WI38 (cell line): ENCODE results near the gene FGFBP1.

ENCODE experiments used
- H3K4me3 ChIP-seq: 2 replicates; pipeline ENCODE4 v1.5.1; 2011; ENCODE audit warnings: low read depth, mild to moderate bottlenecking, control low read depth, low read length
- TF ChIP-seq, protein P1 (sequence below): IDR thresholded peaks from 2 replicates; pipeline ENCODE4 v1.5.1; 2012; ENCODE audit warnings: low read depth, mild to moderate bottlenecking, control low read depth, low read length

Gene FGFBP1

GRCh38 chr4:15938640-15939039, at the start of gene FGFBP1:
Gene FGFBP1 (minus strand): TSS chr4:15938740. CDS start chr4:15936632, 2,108 bp downstream.
- TF ChIP-seq, protein P1, sequence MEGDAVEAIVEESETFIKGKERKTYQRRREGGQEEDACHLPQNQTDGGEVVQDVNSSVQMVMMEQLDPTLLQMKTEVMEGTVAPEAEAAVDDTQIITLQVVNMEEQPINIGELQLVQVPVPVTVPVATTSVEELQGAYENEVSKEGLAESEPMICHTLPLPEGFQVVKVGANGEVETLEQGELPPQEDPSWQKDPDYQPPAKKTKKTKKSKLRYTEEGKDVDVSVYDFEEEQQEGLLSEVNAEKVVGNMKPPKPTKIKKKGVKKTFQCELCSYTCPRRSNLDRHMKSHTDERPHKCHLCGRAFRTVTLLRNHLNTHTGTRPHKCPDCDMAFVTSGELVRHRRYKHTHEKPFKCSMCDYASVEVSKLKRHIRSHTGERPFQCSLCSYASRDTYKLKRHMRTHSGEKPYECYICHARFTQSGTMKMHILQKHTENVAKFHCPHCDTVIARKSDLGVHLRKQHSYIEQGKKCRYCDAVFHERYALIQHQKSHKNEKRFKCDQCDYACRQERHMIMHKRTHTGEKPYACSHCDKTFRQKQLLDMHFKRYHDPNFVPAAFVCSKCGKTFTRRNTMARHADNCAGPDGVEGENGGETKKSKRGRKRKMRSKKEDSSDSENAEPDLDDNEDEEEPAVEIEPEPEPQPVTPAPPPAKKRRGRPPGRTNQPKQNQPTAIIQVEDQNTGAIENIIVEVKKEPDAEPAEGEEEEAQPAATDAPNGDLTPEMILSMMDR = no peak
- H3K4me3 ChIP-seq = no peak within 1 kb of the TSS

GRCh38 chr4:15988222-15988621, 49.7 kb upstream of the FGFBP1 start:
- H3K4me3 ChIP-seq = no peak overlapping the region
- TF ChIP-seq, protein P1 = no peak

GRCh38 chr4:15986907-15987306, 48.4 kb upstream of the FGFBP1 start:
- TF ChIP-seq, protein P1 = no peak
- no peak overlapping the region for H3K4me3 ChIP-seq

GRCh38 chr4:15983610-15984009, 45.1 kb upstream of the FGFBP1 start:
- TF ChIP-seq, protein P1 = no peak
- no peak overlapping the region for H3K4me3 ChIP-seq

DNA sequence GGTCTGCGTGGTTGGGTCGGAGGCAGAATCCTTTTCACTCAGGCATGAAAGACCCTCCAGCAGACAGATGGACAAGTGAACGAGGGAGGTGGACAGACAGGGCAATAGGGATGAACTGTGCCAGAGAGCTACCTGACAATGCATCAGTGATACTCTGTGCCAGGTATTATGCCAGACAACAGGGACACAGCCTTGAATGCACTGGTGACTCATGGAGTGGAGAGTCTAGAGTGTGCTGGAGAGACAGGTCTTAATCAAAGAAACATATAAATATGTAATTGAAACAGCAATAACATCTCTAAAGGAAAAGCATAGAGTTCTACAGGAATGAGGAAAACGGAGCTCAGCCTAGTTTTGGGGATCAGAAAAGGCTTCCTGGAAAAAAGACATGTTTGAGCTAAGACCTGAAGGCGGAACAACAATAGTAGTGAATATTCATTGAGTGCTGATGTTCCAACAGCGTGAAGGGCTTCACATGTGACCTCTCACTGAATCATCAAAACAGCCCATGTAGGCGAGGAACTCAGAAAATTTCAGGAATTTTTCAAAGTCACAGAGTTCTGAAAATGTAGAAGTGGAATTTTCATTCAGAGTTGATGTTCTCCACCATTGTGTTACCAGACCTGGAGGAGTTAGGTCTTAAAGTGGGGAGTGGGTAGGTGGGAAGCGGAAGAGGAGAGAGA, 44.4 kb upstream of the FGFBP1 start:
- no peak overlapping the region for H3K4me3 ChIP-seq
- TF ChIP-seq, protein P1 = no peak

- TF ChIP-seq, protein P1 = no peak
- no peak overlapping the region for H3K4me3 ChIP-seq
Observed at GRCh38 chr4:15976456-15977447, 38.2 kb upstream of the FGFBP1 start.
